Amniotic stem cell (primary cell): ENCODE measurements around the gene CACYBP.
"Not testable (repeated sequence)": the region's sequence is repeated elsewhere in the genome, so short reads cannot be mapped to it uniquely, and the experiment has no call there.

Experiments
- DNase-seq: peaks from one replicate; lab custom pipeline; 2025; lab: John Stamatoyannopoulos, UW

Gene CACYBP

GRCh38 chr1:175013445-175013844 is 13.7 kb downstream of the CACYBP start:
- no peak for DNase-seq

DNA sequence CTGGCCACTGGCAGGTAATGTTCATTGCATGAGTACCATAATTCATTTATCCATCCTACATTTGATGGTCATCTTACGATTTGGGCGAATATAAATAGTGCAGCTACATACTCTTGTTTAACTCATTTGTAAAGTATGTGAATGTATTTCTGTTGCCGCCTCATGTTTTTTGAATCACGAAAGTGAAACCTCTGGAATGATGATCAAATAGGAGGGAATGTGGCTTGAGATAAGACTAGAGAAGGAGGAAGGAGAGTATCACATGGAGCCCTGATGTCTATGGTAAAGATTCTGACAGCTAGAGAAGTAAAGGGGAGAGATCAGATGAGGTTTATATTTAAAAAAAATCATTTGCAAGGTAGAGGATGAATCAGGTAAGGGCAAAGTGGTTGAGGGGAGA is 15.5 kb downstream of the CACYBP start:
- DNase-seq: peak; percentile 67

GRCh38 chr1:175019524-175019923 is 19.8 kb downstream of the CACYBP start:
- DNase-seq: no peak

DNA sequence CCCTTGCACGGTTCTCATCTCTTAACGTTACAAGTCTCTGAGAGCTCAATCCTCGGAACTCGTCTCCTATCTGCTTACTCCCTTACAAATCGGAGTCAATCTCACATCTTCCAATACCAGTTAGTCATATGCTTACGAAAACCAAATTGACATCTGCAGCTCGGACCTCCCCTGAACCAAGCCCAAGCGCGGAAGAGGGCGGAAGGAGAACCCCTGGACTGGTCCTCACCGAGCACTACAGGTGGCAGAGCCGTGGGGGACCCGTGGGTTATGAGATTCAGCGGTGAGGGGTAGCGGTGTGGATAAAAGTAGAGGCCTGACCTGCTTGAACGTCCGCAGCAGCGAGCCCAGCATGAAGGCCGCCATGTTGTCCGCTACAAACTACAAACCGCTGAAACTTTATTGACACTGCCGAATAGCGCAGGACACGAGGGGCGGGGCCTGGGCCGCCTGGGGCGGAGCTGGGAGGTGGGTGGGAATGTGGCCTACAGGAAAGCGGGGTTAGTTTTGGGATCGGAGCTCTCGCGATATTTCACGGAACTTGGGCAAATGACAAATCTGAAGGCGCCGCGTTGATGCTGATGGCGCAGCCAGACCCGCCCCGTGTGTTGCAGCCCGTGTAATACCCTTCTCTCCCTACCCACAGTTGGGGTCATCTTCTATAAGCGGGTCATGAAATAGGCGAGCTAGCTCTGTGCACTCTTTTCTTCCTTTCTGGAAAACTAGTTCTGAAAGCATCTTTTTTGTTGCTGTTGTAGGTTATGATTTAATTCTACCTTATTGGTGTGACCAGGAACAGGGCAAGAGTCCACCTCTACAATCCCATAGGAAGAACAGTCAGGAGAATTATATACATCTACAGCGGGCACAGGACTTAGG is 23.5 kb downstream of the CACYBP start, which contains the start of gene MRPS14:
Gene MRPS14, minus strand, starts transcription at position 383 of the 879 bp plus-strand sequence. Its CDS starts 17 bp downstream, at position 366.
- peak; percentile 97 for DNase-seq

DNA sequence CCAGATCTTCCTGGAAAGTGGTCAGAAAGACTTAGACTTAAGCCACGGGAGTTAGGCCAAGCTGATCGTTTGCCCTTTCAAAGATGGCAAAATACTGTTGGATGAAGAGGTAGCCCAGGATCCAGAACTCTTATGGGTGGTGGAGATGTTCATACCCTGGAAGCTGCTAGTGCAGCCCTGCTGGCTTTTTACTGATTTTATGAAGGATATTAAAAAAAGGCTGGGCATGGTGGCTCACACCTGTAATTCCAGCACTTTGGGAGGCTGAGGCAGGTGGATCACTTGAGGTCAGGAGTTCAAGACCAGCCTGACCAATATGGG is 24.1 kb downstream of the CACYBP start:
- DNase-seq: not testable (repeated sequence)

GRCh38 chr1:175024773-175025172 is 25.0 kb downstream of the CACYBP start:
- DNase-seq: no peak

GRCh38 chr1:175033953-175034352 is 34.2 kb downstream of the CACYBP start:
- DNase-seq: no peak

DNA sequence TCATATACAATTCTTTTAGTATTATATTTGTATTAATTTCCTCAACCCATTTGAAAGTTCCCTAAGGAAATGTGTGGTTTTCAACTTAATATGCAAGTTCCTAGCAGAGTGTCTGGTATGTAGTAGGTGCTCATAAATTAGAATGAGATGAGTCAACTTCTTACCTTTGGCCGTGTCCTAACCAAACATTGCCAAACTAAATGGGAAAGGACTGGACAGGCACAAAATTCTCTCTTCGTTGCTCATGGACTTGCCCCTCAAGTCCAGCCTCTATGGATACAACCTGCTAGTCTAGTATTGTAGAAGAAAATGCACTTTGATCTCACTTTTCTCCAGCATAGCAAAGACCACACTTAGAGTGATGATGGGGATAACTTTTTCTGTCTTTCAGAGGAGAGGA is 35.0 kb downstream of the CACYBP start:
- DNase-seq: no peak

- no peak for DNase-seq
Observed at GRCh38 chr1:175035865-175036264, 36.1 kb downstream of the CACYBP start.

DNA sequence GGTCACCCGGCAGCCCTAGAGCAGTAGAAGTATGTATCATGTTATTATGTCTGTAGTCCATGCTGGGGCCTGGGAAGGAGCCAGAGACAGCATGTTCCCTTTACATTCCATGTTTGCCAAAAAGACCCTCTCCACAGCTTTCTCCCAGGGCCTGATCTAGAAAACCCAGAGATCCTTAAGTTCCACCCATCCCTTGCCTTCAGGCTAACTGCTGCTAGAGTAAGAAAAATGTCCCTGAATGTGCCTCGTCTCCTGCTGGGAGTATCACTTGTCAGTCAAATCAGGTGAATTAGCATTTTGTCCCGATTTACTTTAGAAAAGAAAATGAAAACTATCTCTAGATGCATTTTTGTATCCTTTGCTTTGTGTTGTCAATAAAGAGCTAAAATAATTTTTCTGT is 36.7 kb downstream of the CACYBP start:
- DNase-seq: no peak

DNA sequence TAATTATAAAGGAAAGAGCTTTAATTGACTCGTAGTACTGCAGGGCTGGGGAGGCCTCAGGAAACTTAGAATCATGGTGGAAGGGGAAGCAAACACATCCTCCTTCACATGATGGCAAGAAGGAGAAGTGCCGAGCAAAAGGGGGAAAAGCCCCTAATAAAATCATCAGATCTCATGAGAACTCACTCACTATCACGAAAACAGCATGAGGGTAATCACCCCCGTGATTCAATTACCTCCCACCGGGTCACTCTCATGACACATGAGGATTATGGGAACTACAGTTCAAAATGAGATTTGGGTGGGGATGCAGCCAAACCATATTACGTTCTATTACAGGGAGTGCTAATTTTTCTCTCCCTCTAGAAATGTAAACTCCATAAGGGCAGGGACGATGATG is 37.7 kb downstream of the CACYBP start:
- DNase-seq: no peak

DNA sequence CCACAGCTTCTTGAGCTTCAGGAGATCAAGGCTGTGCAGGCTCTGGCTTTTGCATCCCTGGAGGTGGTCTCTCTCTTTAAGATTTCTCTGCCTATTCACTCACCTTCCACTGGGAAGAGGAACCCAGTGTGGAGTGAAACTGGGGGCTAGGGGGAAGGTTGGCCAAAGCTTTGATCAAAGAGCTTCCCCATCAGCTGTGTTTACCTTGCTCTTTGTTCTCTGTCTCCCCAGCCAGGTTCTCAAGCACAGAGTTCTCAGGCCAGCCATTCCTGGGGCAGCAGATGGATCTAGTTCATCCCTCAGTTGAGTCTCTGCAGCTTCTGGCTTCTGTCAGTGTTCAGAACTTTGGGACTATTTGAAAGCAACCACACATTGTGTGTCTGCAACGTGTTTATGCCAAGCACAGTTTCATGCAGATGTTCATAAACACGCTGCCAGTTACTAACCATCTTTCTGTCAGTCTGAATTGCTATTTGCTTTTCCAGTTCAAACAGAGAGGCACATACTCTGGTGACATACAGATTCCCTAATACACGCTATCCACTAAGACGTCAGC is 40.7 kb downstream of the CACYBP start:
- no peak for DNase-seq

GRCh38 chr1:175042650-175043049 is 42.9 kb downstream of the CACYBP start:
- DNase-seq: no peak

GRCh38 chr1:175043824-175044223 is 44.1 kb downstream of the CACYBP start:
- DNase-seq: no peak

- not testable (repeated sequence) for DNase-seq
Observed at GRCh38 chr1:175044591-175044990, 44.8 kb downstream of the CACYBP start.

DNA sequence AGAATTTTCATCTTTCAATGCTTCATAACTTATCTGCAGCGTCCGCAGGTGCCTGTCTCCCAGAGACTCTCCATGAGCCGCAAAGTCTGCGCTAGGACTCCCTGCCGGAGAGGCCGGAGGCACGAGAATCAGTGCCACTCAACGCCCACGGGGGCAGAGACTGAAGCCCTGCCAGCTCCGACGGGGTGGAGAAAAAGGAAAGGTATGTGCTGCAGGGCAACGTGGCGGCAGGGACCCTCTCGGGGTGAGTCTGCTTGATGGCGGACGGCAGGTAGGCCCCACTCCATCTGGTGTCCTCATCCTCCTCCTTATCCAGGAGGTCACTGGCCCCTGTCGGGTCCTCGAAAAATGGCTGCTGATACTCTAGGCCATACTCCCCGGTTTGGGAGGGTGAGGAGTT is 45.4 kb downstream of the CACYBP start:
- DNase-seq: no peak

GRCh38 chr1:175045519-175045918 is 45.8 kb downstream of the CACYBP start:
- DNase-seq: no peak

GRCh38 chr1:175050992-175051391 is 51.2 kb downstream of the CACYBP start:
- DNase-seq: no peak

- DNase-seq: no peak
Observed at GRCh38 chr1:175054736-175055135, 55.0 kb downstream of the CACYBP start.
